ENCODE results near the gene GRK1.

GRCh38 chr13:113630296-113630695, 36.7 kb upstream of the GRK1 start:
- TF ChIP-seq CTCF (IDR thresholded peaks at IDR 0.05; ENCODE audit: poor library complexity) (no peak), EZH2phosphoT487 (IDR thresholded peaks at IDR 0.05; ENCODE audit: low read depth, severe bottlenecking, unreplicated experiment) (no peak)

Measured in hepatocyte (in vitro differentiated cells).